ENCODE data around the gene CLDN16. TPM values are rescaled to one million over a fixed set of nuclear protein-coding genes. Genes with fewer than 3 reads are reported as not detected.

The CLDN16 gene
- total and polyA plus RNA-seq, 9 of the 15 experiments (the other 6 are each of a cell fraction or from before 2014, with no cell fraction given), result 0.04 to 0.11 (median 0.04) TPM; not detected in 6

DNA sequence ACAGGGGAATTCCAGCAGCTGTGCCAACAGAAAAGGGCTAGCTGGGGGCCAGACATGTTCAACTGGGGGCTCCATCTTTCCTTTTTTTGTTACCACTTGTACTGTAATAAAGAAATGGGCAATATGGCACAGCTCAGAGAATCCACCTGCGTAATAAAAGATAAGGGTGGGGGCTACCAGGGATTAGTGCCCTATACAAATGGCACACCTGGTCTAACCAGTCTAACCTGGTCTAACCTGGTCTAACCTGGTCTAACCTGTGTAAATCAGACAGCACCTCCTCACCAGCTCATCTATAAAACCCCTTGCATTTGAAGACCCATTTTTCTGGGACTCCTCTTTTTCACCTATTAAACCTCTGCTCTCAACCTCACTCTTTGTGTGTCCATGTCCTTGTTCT, 26.2 kb upstream of the CLDN16 start:
- ChIA-PET POLR2A (no interaction called here), CTCF (ENCODE audit: low intra/inter-chr PET ratio) (no interaction called here)
- BruUV-seq (replicated peaks), result no TSS peak
- Histone ChIP-seq H3K4me2 (ENCODE audit: insufficient read depth, low read length) (no peak overlapping the region), H3K27ac (ENCODE audit: extremely low read depth, low read depth, low read length) (no peak overlapping the region), H2AFZ (ENCODE audit: low read depth, low read length) (no peak overlapping the region), H3K27me3 (ENCODE audit: control insufficient read depth in 2 of 2, insufficient read depth in 2 of 2, low read length in 2 of 2) (no peaks in the 10 kb centered on the region), H3K79me2 (ENCODE audit: control insufficient read depth, insufficient read depth, low read length) (no peaks in the 10 kb centered on the region), H3K9me3 (replicated peaks; ENCODE audit: control insufficient read depth, insufficient read depth, low read depth, low read length) (peaks cover 2% of the 10 kb centered on the region; the same call in 1 of the 2 replicates), H3K9ac (ENCODE audit: insufficient read depth in 1 of 2, low read depth in 2 of 2, low read length in 2 of 2) (no peak overlapping the region), H3K4me3 (no peak overlapping the region), H4K20me1 (replicated peaks; ENCODE audit: control insufficient read depth, insufficient read depth, low read length) (no peaks in the 10 kb centered on the region), H3K4me1 (replicated peaks in 1 of 2; ENCODE audit: control insufficient read depth in 2 of 2, insufficient read depth in 2 of 2, low read length in 2 of 2) (no peaks in the 10 kb centered on the region), H3K36me3 (ENCODE audit: control insufficient read depth, insufficient read depth, low read length) (no peaks in the 10 kb centered on the region), H3K9me1 (ENCODE audit: control insufficient read depth, insufficient read depth, low read length) (no peaks in the 10 kb centered on the region)
- intact Hi-C loops (cut with micrococcal nuclease), result no loop called here
- FAIRE-seq (no peak), ATAC-seq (no peak), DNase-seq (ENCODE audit: extremely low read depth in 1 of 4, low spot score in 3 of 4) (no peak)
- in situ Hi-C loops (cut with MboI), result no loop called here
- 0% methylated on average over 1 of the region's 1 CpG for WGBS (ENCODE audit: insufficient coverage, low coverage, missing lambda C conversion rate)
- TF ChIP-seq, protein P1, sequence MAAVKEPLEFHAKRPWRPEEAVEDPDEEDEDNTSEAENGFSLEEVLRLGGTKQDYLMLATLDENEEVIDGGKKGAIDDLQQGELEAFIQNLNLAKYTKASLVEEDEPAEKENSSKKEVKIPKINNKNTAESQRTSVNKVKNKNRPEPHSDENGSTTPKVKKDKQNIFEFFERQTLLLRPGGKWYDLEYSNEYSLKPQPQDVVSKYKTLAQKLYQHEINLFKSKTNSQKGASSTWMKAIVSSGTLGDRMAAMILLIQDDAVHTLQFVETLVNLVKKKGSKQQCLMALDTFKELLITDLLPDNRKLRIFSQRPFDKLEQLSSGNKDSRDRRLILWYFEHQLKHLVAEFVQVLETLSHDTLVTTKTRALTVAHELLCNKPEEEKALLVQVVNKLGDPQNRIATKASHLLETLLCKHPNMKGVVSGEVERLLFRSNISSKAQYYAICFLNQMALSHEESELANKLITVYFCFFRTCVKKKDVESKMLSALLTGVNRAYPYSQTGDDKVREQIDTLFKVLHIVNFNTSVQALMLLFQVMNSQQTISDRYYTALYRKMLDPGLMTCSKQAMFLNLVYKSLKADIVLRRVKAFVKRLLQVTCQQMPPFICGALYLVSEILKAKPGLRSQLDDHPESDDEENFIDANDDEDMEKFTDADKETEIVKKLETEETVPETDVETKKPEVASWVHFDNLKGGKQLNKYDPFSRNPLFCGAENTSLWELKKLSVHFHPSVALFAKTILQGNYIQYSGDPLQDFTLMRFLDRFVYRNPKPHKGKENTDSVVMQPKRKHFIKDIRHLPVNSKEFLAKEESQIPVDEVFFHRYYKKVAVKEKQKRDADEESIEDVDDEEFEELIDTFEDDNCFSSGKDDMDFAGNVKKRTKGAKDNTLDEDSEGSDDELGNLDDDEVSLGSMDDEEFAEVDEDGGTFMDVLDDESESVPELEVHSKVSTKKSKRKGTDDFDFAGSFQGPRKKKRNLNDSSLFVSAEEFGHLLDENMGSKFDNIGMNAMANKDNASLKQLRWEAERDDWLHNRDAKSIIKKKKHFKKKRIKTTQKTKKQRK (IDR thresholded peaks at IDR 0.05; ENCODE audit: borderline replicate concordance, low read depth, low read length), result no peak

DNA sequence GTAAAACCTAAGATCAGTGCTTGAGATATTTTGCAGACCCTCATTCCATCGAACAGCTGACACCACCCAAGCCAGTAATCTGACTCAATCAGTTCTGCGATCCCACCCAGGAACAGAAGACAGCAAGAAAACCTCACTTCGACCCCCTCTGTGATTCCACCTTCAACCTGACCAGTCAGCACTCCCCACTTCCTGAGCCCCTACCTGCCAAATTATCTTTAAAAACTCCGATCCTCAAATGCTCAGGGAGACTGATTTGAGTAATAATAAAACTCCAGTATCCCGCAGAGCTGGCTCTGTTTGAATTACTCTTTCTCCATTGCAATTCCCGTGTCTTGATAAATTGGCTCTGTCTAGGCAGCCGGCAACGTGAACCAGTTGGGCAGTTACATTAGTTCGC, 25.7 kb upstream of the CLDN16 start:
- no peak overlapping the region for H3K4me2 ChIP-seq (ENCODE audit: insufficient read depth, low read length)
- H3K9me1 ChIP-seq (ENCODE audit: control insufficient read depth, insufficient read depth, low read length), result no peaks in the 10 kb centered on the region
- H4K20me1 ChIP-seq (replicated peaks; ENCODE audit: control insufficient read depth, insufficient read depth, low read length), result no peaks in the 10 kb centered on the region
- peaks cover 2% of the 10 kb centered on the region; the same call in 1 of the 2 replicates for H3K9me3 ChIP-seq (replicated peaks; ENCODE audit: control insufficient read depth, insufficient read depth, low read depth, low read length)
- ChIA-PET CTCF (ENCODE audit: low intra/inter-chr PET ratio) (no interaction called here), POLR2A (no interaction called here)
- no TSS peak for BruUV-seq (replicated peaks)
- in situ Hi-C loops (cut with MboI) (no loop called here), intact Hi-C loops (cut with micrococcal nuclease) (no loop called here)
- no peak overlapping the region for H3K27ac ChIP-seq (ENCODE audit: extremely low read depth, low read depth, low read length)
- WGBS (ENCODE audit: insufficient coverage, low coverage, missing lambda C conversion rate), result 2% methylated on average over 9 of the region's 9 CpGs
- H2AFZ ChIP-seq (ENCODE audit: low read depth, low read length), result no peak overlapping the region
- H3K4me3 ChIP-seq, result no peak overlapping the region
- H3K79me2 ChIP-seq (ENCODE audit: control insufficient read depth, insufficient read depth, low read length), result no peaks in the 10 kb centered on the region
- H3K36me3 ChIP-seq (ENCODE audit: control insufficient read depth, insufficient read depth, low read length), result no peaks in the 10 kb centered on the region
- H3K9ac ChIP-seq (ENCODE audit: insufficient read depth in 1 of 2, low read depth in 2 of 2, low read length in 2 of 2), result no peak overlapping the region
- FAIRE-seq (no peak), ATAC-seq (no peak), DNase-seq (ENCODE audit: extremely low read depth in 1 of 4, low spot score in 3 of 4) (no peak)
- no peaks in the 10 kb centered on the region for H3K4me1 ChIP-seq (replicated peaks in 1 of 2; ENCODE audit: control insufficient read depth in 2 of 2, insufficient read depth in 2 of 2, low read length in 2 of 2)
- no peaks in the 10 kb centered on the region for H3K27me3 ChIP-seq (ENCODE audit: control insufficient read depth in 2 of 2, insufficient read depth in 2 of 2, low read length in 2 of 2)
- TF ChIP-seq, protein P2, sequence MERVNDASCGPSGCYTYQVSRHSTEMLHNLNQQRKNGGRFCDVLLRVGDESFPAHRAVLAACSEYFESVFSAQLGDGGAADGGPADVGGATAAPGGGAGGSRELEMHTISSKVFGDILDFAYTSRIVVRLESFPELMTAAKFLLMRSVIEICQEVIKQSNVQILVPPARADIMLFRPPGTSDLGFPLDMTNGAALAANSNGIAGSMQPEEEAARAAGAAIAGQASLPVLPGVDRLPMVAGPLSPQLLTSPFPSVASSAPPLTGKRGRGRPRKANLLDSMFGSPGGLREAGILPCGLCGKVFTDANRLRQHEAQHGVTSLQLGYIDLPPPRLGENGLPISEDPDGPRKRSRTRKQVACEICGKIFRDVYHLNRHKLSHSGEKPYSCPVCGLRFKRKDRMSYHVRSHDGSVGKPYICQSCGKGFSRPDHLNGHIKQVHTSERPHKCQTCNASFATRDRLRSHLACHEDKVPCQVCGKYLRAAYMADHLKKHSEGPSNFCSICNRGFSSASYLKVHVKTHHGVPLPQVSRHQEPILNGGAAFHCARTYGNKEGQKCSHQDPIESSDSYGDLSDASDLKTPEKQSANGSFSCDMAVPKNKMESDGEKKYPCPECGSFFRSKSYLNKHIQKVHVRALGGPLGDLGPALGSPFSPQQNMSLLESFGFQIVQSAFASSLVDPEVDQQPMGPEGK (CRISPR knock-in tag; IDR thresholded peaks at IDR 0.05; ENCODE audit: borderline replicate concordance), result no peak
- TF ChIP-seq NFIC (IDR thresholded peaks at IDR 0.05) (no peak), HEY1 (CRISPR knock-in tag; IDR thresholded peaks at IDR 0.05; ENCODE audit: borderline replicate concordance) (no peak), ZNF133 (CRISPR knock-in tag; IDR thresholded peaks at IDR 0.05) (no peak), ZNF589 (CRISPR knock-in tag; IDR thresholded peaks at IDR 0.05; ENCODE audit: low read depth) (no peak), NFE2L1 (tag; IDR thresholded peaks at IDR 0.05; ENCODE audit: borderline replicate concordance, low read depth) (no peak), ETV1 (tag; conservative IDR thresholded peaks at IDR 0.05; ENCODE audit: low read depth) (no peak), JUND (IDR thresholded peaks at IDR 0.05; ENCODE audit: borderline replicate concordance, low read depth, low read length) (no peak), JUND (tag; IDR thresholded peaks at IDR 0.05; ENCODE audit: borderline replicate concordance, low read depth, low read length) (no peak), HNRNPL (IDR thresholded peaks at IDR 0.05; ENCODE audit: low read depth, low read length) (no peak)
